GM19025 (cell line): ENCODE data around the gene DPM2.

Source experiments
- ATAC-seq: cut with Tn5 transposase; IDR thresholded peaks from one replicate; pipeline ENCODE4 v1.9.1; 2021; ENCODE audit warnings: mild to moderate bottlenecking, low read depth, moderate library complexity; ENCODE audit not compliant: unreplicated experiment

DPM2 gene

GRCh38 chr9:127973169-127974000 is 35.7 kb upstream of the DPM2 start:
- ATAC-seq: no peak

DNA sequence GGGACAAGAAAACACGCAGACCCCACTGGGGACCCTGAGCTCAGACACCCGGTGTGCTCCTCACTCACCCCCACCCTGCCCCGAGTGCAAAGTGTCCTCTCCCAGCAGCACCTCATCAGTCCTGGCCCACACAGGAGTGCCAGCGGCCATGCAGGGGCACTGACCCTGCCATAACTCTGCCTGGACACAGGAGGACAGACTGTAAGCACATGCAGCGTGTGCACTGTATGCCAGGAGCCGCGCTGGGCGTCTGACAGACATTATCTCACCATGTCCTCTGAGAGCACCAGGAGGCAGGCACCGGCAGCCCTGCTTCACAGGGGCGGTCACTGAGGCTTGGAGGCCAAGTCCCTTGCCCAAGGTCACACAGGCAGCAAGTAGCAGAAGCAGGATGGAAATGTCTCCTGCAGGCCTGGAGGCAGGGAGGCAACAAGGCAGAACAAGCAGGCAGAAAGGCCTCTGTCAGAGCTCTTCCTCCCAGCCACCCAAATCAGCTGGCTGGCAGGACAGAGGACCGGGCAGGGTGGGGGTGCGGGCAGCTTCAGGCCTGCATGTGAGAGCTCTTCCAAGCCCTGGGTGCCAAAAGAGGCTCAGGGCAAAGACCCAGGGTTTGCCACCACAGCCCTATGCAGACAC is 34.7 kb upstream of the DPM2 start:
- ATAC-seq: no peak

GRCh38 chr9:127971357-127972235 is 33.9 kb upstream of the DPM2 start:
- peak; percentile 12 for ATAC-seq

DNA sequence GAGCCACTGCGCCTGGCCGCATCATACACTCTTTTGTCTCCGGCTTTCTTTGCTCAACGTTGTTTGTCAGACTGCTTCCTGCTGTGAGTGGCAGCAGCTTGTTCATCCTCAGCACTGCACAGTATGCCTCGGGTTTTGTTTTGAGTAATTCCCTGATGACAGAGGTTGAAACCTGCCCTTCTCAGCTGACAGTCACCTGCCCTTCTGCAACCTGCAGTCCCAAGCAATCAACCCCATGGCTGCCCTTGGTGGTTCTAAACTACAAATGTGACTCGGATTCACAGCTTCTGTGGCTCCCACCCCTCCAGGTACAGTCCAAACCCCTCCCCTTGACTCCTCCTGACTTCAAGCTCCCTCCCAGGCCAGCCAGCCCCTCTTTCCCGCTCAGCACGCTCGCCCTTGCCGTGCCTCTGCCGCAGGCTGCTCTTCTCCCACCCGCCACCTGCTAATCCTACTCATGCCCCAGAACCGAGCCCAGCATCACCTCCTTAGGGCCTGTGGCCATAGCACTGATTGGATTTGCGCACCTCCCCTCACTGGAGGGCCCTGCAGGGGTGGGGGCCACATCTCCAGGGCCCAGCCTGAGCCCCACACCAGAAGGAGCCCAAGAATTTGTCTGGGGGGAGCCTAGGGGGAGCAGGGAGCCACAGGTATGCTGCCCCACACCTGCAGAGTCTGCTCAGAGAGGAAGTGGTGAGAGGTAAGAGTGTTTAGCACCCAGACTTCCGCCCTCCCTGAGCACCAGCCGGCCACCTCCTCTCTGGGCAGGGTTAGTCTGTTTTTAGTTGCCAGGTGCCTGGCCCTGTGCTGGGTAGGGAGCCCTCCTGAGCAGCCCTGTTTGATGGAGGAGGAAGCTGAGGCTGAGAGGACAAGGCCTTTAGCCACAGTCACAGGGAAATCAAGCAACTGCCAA is 33.0 kb upstream of the DPM2 start:
- ATAC-seq: peak; percentile 67

DNA sequence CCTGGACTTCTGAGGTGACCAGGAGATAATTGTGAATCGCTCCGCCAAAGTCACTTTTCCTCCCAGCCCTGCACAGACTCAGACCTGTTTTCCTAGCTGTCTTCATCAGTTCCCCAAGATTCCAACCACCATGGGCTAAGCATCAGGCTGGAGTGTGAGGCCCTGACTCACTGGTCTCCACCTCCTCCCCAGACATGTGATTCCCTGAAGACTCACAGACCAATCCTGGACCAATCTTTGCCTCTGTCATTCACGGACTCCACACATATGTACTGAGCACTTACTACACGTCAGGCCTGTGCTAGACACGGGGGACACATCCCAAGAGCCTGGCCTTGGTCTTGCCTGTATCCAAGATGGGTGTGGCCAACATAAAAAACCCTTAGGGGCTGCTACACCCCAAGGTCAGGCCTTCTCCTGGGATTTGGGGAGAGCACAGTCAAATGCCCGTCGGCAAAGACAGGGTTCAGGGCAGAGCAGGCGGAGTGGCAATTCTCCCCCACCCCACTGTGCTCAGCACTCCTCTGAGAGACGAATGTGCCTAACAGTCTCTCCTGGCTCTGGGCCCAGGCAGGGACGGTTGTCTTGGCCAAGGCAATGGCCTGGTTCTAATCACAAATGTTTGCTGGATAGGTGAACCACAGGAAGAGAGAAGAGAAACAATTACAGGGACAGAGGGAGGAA is 31.2 kb upstream of the DPM2 start:
- no peak for ATAC-seq

DNA sequence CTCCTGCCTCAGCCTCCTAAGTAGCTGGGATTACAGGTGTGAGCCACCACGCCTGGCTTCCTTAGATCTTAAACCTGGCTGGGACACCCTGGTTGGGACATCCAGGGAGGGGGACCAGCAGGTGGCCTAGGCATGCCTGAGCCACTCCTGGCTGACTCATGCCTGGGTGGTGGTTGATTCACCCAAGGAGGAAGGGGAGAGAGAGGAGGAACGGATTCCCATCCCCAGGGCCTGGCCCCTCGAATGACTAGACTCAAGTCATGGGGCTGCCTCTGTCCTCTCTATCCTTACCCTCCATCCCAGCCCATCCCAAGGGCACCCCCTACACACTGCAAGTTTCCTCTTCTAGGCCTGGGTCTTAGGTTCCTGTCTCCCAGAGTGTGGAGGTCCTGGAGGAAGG is 30.4 kb upstream of the DPM2 start:
- ATAC-seq: no peak

DNA sequence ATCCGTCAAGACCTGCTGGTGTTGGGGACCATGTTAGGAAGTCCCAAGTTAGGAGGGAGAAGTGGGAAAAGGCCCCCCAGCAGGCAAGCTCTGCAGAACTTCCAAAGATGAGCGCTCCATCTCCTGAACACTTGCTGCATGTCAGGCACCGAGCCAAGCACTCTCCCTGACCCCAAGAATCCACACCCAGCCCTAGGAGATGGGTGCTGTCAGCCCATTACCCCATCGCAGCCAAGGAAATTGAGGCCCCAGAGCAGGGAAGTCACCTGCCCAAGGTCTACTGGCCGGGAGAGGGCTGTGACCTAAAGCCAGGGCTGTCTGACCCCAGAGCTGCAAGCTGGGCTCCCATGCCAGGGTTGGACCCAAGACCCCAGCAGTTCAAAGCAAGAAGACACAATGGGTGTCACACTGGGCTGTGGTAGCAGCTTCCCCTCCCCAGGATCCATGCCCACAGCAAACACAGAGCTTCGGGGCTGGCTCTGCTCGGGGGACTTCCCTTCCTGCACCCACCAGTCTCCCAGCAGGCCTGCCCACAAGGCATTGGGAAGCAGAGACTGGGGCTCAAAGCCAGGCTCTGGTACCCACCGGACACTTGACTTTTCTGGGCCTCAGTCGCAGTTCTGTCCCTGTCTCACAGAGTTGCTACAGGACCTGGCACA is 29.6 kb upstream of the DPM2 start:
- ATAC-seq: no peak

DNA sequence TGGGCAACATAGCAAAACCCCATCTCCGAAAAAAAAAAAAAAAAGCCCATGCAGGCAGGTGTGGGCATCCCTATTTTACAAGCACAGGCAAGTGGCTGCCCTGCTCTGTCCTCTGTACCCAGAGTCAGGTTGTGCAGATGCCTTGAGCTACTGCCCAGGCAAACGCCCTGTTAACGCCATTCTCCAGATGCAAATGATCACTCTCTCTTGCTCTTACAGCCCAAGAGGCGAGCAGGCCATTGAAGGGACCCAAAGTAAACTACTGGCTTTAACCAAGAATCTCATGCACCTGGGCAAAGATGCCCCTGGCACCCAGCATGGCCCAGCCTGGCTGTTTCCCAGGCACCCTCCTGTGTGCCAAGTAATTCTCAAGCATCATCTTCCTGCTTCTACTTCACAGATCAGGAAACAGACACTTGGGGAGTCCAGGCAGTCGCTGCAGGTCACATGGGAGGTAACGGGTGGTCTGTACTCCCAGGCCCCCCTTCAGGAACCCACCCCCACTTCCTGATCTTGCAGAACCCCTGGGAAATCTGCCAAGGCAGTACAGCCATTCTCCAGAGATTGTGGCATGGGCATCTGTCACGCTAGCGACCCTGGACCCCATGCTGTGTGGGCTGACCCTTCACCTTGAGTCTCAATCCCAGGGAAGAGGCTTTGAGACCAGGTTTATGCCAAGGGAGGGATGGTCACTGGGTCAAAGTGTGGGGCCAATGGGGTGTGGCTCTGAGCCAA is 28.9 kb upstream of the DPM2 start:
- no peak for ATAC-seq

DNA sequence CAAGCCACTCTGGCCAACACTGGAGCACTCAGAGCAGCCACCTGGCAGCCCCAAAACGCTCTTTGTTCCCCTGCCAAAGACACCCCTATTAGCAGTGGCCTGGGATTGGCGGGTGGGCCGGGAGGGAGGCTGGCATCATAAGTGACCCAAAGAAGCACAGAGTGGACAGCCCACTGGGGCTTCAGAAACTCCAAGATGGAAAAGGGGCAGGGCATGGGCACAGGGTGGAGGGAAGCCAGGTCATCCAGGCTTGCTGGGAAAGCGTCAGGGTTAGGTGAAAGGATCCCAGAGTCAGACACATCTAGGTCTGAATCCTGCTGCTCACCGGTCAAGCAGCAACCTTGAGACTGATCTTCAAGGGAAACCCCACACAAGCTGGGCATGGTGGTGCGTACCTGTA is 28.3 kb upstream of the DPM2 start:
- no peak for ATAC-seq

DNA sequence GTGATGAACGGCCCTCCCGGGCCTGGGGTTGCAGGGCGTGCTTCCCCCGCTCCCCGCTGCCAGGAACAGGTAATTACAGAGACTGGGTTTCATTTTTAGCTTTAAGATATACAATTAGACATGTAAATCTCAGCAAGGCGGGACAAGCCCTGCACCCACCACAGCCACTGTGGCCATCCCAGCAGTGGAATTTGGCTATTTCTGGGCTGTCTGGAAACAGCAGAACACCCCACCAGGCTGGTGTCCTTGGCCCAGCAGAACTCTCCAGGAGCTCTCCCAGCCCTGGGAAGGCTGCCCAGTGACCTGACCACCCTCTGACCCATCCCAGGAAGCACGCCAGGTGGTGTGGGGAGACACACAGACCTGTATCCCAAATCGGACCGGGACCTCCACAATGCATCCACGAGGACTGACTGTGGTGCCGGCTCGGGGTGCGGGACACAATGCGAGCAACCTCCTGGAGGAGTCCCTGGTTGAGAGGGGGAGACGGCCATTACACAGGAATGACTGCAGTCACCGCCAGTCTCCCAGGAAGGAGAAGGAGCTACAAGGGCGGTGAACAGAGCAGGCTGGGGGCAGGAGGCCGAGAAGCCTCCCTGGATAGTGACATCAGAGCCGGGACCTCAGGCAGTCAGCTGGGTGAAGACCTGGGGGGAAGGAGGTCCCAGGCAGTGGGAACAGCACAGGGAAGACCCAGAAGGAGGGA is 25.9 kb upstream of the DPM2 start:
- ATAC-seq: no peak

GRCh38 chr9:127963041-127963358 is 25.3 kb upstream of the DPM2 start:
- no peak for ATAC-seq

GRCh38 chr9:127962278-127962677 is 24.6 kb upstream of the DPM2 start:
- no peak for ATAC-seq

DNA sequence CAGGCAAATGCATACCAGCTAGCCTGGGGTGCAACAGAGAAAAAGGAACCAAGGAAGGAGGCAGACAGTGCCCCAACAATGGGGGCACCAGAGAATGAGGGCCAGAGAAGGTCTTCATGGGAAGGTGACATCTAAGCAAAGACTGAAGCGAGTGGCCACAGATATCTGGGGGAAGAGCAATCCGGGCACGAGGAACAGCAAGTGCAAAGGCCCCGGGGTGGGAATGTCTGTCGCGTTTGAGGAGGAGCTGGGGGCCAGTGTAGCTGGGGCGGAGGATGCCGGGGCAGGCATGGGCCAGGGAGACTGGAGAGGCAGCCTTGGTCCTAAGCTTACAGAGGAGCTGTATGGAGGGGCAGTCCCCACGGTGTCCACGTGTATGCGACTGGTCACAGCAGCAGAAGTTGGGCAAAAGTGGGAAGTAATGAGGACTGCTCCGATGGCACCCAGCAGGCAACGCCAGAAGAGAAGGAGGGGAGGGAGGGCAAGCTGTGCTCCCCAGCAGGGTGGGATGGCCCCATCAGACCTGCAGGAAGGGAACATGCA is 24.0 kb upstream of the DPM2 start:
- no peak for ATAC-seq

DNA sequence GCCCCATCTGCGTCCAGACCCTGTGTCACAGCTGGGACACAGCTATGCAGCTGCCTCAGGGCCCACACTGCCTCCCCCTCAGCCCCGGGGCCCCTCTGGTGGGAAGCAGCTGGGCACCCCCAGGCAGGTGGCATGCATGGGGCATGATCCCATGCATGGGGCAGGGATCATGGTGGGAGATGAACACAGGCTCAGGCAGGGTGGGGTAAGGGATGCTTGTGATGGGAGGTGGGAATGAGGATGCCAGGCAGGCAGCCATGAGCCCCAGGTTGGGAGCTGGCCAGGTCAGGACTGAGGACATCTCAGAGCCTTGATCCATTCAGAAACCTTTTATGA is 23.5 kb upstream of the DPM2 start:
- no peak for ATAC-seq

GRCh38 chr9:127960410-127961154 is 22.9 kb upstream of the DPM2 start:
- no peak for ATAC-seq

- ATAC-seq: no peak
These were observed 22.3 kb upstream of the DPM2 start for GRCh38 chr9:127959841-127960409.

- no peak for ATAC-seq
These were observed 21.7 kb upstream of the DPM2 start for GRCh38 chr9:127959398-127959797.
